ENCODE results near the gene ACSL1.

The ACSL1 gene

GRCh38 chr4:184796906-184797305 is 28.9 kb downstream of the ACSL1 start:
- TF ChIP-seq, protein P1, sequence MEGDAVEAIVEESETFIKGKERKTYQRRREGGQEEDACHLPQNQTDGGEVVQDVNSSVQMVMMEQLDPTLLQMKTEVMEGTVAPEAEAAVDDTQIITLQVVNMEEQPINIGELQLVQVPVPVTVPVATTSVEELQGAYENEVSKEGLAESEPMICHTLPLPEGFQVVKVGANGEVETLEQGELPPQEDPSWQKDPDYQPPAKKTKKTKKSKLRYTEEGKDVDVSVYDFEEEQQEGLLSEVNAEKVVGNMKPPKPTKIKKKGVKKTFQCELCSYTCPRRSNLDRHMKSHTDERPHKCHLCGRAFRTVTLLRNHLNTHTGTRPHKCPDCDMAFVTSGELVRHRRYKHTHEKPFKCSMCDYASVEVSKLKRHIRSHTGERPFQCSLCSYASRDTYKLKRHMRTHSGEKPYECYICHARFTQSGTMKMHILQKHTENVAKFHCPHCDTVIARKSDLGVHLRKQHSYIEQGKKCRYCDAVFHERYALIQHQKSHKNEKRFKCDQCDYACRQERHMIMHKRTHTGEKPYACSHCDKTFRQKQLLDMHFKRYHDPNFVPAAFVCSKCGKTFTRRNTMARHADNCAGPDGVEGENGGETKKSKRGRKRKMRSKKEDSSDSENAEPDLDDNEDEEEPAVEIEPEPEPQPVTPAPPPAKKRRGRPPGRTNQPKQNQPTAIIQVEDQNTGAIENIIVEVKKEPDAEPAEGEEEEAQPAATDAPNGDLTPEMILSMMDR (IDR thresholded peaks at IDR 0.05; ENCODE audit: low read depth, low read length), result no peak

DNA sequence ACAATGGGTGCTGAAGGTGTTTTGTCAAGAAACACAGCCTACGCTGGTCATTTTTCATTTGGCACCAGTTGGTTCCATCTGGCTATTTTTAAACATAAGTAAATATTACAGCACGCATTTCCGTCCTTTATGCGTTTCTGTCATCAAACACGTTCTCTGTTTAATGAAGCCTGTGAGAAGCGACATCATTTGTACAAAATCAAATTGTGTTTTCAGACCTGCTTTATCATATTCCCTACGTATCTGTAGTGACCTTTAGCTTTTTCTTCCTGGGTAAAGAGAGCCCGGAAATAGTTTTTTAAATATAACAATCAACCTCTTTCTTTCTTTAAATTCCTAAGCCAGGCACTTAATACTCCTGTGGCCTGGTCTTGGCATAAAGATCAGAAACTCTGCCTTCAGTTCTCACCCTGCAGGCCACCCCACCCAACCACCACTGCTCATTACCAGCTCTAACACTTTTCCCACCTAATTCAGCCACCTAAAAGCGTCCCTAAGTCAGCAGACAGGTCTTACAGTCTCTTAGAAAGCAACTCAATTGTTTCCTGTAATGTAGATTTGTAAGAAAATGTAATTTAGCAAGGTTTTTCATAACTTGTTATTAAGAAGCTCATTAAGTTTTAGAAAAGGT is 30.4 kb downstream of the ACSL1 start:
- TF ChIP-seq, protein P1 (IDR thresholded peaks at IDR 0.05; ENCODE audit: low read depth, low read length), result no peak

More at GRCh38 chr4:184796906-184797305, 28.9 kb downstream of the ACSL1 start:
- H3K4me3 ChIP-seq (ENCODE audit: low read depth, low read length), result no peak overlapping the region

DNA sequence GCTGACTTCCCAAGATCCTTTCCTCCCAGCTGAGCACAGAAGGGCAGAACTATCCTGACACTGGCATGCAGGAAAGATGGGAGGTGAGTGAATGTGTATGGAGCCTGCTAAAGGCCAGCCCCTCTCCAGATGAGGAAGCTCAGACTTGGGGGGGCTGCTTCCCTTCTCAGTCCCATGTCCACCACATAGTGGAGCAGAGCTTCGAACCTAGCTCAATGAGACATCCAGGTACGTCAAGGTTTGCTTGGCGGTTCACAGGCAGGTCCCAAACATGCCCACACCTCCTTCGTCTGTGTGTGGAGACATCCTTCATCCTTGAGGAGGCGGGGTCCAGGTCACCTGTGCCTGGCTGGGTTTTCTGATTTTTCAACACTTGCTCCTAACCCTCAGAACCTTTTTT is 31.3 kb downstream of the ACSL1 start:
- H3K4me3 ChIP-seq (ENCODE audit: low read depth, low read length), result no peak overlapping the region
- TF ChIP-seq, protein P1 (IDR thresholded peaks at IDR 0.05; ENCODE audit: low read depth, low read length), result no peak

More for the DNA sequence above, 30.4 kb downstream of the ACSL1 start:
- H3K4me3 ChIP-seq (ENCODE audit: low read depth, low read length), result no peak overlapping the region

GRCh38 chr4:184793735-184794355 is 31.9 kb downstream of the ACSL1 start:
- no peak overlapping the region for H3K4me3 ChIP-seq (ENCODE audit: low read depth, low read length)
- TF ChIP-seq, protein P1 (IDR thresholded peaks at IDR 0.05; ENCODE audit: low read depth, low read length), result no peak

GRCh38 chr4:184792950-184793555 is 32.7 kb downstream of the ACSL1 start:
- TF ChIP-seq, protein P1 (IDR thresholded peaks at IDR 0.05; ENCODE audit: low read depth, low read length), result no peak
- H3K4me3 ChIP-seq (ENCODE audit: low read depth, low read length), result no peak overlapping the region

DNA sequence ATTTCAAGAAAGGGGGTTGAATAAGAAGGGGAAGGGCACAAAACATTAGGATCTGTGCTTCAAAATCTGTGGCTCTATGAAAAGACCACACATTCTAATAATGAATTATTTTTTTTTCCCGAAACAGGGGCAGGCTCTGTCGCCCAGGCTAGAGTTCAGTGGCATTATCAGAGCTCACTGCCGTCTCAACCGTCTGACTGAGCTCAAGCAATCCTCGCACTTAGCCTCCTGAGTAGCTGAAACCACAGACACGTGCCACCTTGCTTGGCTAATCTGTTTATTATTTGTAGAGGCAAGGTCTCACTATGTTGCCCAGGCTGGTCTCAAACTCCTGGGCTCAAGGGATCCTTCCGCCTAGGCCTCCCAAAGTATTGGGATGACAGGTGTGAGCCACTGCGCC is 33.4 kb downstream of the ACSL1 start:
- no peak overlapping the region for H3K4me3 ChIP-seq (ENCODE audit: low read depth, low read length)
- TF ChIP-seq, protein P1 (IDR thresholded peaks at IDR 0.05; ENCODE audit: low read depth, low read length), result no peak

DNA sequence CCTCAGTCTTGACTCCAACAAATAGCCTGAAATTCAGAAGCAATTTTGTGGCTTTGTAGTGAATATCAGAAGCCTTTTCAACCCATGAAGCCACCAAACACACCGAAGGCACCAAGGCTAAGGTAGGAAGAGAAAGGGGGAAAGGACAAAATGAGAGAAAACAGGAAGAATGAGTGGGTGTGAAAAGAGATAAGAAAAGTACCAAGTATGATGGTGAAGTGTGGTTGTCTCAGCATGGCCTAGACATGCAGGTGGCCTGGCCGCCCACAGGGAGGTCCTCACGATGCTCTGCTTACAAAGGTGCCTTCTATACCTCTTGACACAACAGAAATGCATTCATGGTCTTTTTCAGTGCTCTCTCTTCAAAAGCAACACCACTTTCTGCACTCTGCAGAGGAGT is 34.9 kb downstream of the ACSL1 start:
- H3K4me3 ChIP-seq (ENCODE audit: low read depth, low read length), result no peak overlapping the region
- TF ChIP-seq, protein P1 (IDR thresholded peaks at IDR 0.05; ENCODE audit: low read depth, low read length), result no peak
